OCI-LY3 (cell line): ENCODE results near the gene LRRC8E.
"Not testable (repeated sequence)": the region's sequence is repeated elsewhere in the genome, so short reads cannot be mapped to it uniquely, and the experiment has no call there.

Experiments used
- EZH2phosphoT487 ChIP-seq: fragments of 200-600 bp; shearing (Covaris generic); IDR thresholded peaks from 2 replicates; pipeline ENCODE4 v1.6.1; 2018; ENCODE audit warnings: antibody characterized with exemption, mixed run types, low read depth
- TF ChIP-seq, protein P1 (sequence below): fragments of 200-600, 300-600 bp; sonication (generic); IDR thresholded peaks from 2 replicates; pipeline ENCODE4 v1.5.1; 2014; ENCODE audit warnings: antibody characterized with exemption, low read length, low read depth

DNA sequence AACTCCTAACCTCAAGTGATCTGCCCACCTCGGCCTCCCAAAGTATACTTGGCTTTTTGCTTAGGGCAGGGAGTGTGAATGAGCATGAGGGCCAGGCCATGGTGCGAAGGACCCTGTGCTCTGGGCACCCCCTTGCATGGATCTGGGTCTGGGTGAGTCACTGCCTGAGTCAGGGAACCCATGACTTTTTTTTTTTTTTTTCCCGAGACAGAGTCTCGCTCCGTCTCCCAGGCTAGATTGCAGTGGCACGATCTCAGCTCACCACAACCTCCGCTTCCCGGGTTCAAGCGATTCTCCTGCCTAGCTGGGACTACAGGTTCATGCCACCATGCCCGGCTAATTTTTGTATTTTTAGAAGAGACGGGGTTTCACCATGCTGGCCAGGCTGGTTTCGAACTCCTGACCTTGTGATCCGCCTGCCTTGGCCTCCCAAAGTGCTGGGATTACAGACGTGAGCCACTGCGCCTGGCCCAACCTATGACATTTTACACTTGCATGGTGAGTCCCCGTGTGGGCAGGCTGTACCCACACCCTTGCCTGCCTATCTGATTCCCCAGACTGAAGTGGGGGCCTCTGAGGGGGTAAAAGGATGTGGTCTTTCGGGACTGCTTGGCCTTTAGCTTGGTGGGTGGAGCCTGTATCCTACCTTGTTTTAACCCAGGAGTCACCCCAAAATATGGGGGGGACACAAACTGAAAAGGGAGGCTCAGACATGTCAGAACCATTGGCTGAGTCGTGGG, 5.2 kb downstream of the LRRC8E start:
- TF ChIP-seq, protein P1, sequence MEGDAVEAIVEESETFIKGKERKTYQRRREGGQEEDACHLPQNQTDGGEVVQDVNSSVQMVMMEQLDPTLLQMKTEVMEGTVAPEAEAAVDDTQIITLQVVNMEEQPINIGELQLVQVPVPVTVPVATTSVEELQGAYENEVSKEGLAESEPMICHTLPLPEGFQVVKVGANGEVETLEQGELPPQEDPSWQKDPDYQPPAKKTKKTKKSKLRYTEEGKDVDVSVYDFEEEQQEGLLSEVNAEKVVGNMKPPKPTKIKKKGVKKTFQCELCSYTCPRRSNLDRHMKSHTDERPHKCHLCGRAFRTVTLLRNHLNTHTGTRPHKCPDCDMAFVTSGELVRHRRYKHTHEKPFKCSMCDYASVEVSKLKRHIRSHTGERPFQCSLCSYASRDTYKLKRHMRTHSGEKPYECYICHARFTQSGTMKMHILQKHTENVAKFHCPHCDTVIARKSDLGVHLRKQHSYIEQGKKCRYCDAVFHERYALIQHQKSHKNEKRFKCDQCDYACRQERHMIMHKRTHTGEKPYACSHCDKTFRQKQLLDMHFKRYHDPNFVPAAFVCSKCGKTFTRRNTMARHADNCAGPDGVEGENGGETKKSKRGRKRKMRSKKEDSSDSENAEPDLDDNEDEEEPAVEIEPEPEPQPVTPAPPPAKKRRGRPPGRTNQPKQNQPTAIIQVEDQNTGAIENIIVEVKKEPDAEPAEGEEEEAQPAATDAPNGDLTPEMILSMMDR, result not testable (repeated sequence)
- TF ChIP-seq EZH2phosphoT487, result not testable (repeated sequence)
